SK-N-SH treated with all-trans-retinoic acid at 6 μM for 48 hours (cell line): ENCODE results near the gene RCAN1.

ENCODE experiments used
- ESRRG ChIP-seq: fragments of 250-450 bp; sonication (Bioruptor Pico); IDR thresholded peaks from 2 replicates; pipeline ENCODE4 v1.6.1; 2021; ENCODE audit warnings: mild to moderate bottlenecking
- ISL1 ChIP-seq: fragments of 250-450 bp; sonication (Bioruptor Pico); IDR thresholded peaks from 2 replicates; pipeline ENCODE4 v2.1.2; 2022; ENCODE audit warnings: mild to moderate bottlenecking, moderate library complexity
- PPARA ChIP-seq: fragments of 250-450 bp; sonication (Bioruptor Pico); IDR thresholded peaks from 2 replicates; pipeline ENCODE4 v1.5.0; 2020; ENCODE audit warnings: mild to moderate bottlenecking, borderline replicate concordance
- TCF4 ChIP-seq: fragments of 250-450 bp; sonication (Bioruptor Pico); IDR thresholded peaks from 2 replicates; pipeline ENCODE4 v1.8.0; 2021; ENCODE audit warnings: mild to moderate bottlenecking, moderate library complexity, borderline replicate concordance
- ZC3H10 ChIP-seq: fragments of 250-450 bp; sonication (Bioruptor Pico); IDR thresholded peaks from 2 replicates; pipeline ENCODE4 v1.5.1; 2021; ENCODE audit warnings: mild to moderate bottlenecking, moderate library complexity
- TF ChIP-seq, protein P1 (sequence below): fragments of 250-450 bp; sonication (Bioruptor Pico); IDR thresholded peaks from 2 replicates; pipeline ENCODE4 v1.8.0; 2020; ENCODE audit warnings: mild to moderate bottlenecking, moderate library complexity, borderline replicate concordance
- TF ChIP-seq, protein P2 (sequence below): fragments of 250-450 bp; sonication (Bioruptor Pico); IDR thresholded peaks from 2 replicates; pipeline ENCODE4 v1.5.0; 2020; ENCODE audit warnings: mild to moderate bottlenecking, moderate library complexity

DNA sequence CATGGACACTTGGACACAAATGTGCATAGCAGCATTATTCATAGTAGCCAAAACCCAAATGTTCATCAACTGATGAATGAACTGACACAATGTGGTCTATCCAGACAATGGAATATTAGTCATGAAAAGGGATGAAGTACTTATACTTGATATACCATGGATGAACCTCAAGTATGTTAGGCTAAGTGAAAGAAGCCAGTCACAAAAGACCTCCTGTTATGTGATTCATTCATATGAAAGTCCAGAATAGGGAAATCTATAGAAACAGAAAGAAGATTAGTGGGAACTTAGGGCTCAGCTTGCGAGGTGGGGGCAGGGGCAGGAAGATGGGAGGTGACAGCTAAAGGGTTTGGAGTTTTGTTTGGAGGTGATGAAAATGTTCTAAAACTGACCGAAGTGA, 110.3 kb downstream of the RCAN1 start:
- TF ChIP-seq, protein P1, sequence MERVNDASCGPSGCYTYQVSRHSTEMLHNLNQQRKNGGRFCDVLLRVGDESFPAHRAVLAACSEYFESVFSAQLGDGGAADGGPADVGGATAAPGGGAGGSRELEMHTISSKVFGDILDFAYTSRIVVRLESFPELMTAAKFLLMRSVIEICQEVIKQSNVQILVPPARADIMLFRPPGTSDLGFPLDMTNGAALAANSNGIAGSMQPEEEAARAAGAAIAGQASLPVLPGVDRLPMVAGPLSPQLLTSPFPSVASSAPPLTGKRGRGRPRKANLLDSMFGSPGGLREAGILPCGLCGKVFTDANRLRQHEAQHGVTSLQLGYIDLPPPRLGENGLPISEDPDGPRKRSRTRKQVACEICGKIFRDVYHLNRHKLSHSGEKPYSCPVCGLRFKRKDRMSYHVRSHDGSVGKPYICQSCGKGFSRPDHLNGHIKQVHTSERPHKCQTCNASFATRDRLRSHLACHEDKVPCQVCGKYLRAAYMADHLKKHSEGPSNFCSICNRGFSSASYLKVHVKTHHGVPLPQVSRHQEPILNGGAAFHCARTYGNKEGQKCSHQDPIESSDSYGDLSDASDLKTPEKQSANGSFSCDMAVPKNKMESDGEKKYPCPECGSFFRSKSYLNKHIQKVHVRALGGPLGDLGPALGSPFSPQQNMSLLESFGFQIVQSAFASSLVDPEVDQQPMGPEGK = no peak
- no peak for TF ChIP-seq TCF4 (CRISPR knock-in tag)
- TF ChIP-seq ZC3H10 = no peak
- TF ChIP-seq, protein P2, sequence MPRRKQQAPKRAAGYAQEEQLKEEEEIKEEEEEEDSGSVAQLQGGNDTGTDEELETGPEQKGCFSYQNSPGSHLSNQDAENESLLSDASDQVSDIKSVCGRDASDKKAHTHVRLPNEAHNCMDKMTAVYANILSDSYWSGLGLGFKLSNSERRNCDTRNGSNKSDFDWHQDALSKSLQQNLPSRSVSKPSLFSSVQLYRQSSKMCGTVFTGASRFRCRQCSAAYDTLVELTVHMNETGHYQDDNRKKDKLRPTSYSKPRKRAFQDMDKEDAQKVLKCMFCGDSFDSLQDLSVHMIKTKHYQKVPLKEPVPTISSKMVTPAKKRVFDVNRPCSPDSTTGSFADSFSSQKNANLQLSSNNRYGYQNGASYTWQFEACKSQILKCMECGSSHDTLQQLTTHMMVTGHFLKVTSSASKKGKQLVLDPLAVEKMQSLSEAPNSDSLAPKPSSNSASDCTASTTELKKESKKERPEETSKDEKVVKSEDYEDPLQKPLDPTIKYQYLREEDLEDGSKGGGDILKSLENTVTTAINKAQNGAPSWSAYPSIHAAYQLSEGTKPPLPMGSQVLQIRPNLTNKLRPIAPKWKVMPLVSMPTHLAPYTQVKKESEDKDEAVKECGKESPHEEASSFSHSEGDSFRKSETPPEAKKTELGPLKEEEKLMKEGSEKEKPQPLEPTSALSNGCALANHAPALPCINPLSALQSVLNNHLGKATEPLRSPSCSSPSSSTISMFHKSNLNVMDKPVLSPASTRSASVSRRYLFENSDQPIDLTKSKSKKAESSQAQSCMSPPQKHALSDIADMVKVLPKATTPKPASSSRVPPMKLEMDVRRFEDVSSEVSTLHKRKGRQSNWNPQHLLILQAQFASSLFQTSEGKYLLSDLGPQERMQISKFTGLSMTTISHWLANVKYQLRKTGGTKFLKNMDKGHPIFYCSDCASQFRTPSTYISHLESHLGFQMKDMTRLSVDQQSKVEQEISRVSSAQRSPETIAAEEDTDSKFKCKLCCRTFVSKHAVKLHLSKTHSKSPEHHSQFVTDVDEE (CRISPR knock-in tag) = no peak
- TF ChIP-seq PPARA = no peak
- TF ChIP-seq ISL1 (CRISPR knock-in tag) = no peak
- TF ChIP-seq ESRRG (CRISPR knock-in tag) = no peak
